Raji (cell line): Measurements from ENCODE around the gene MRGPRX4.

ENCODE experiments used
- POLR2A ChIP-seq: IDR thresholded peaks from 2 replicates; pipeline ENCODE4 v1.6.1; 2011; ENCODE audit warnings: low read depth, low read length, control low read depth; ENCODE audit not compliant: insufficient read depth

The MRGPRX4 gene

GRCh38 chr11:18172666-18173065 is at the start of gene MRGPRX4:
MRGPRX4 (plus strand) TSS chr11:18172837; CDS start chr11:18173257, 420 bp downstream.
- TF ChIP-seq POLR2A: no peak

GRCh38 chr11:18132341-18132740 is 40.3 kb upstream of the MRGPRX4 start, which contains the start of gene MRGPRX3:
MRGPRX3 (plus strand) TSS chr11:18132571; CDS start chr11:18137203, 4,632 bp downstream.
- TF ChIP-seq POLR2A: no peak

GRCh38 chr11:18135308-18135707 is 37.3 kb upstream of the MRGPRX4 start:
- TF ChIP-seq POLR2A: no peak

- TF ChIP-seq POLR2A: no peak
Measured at GRCh38 chr11:18137186-18137800, 35.3 kb upstream of the MRGPRX4 start.

GRCh38 chr11:18140145-18140544 is 32.5 kb upstream of the MRGPRX4 start:
- TF ChIP-seq POLR2A: no peak

- no peak for TF ChIP-seq POLR2A
Measured at GRCh38 chr11:18144243-18144642, 28.4 kb upstream of the MRGPRX4 start.

GRCh38 chr11:18145025-18145424 is 27.6 kb upstream of the MRGPRX4 start:
- TF ChIP-seq POLR2A: no peak

- TF ChIP-seq POLR2A: no peak
Measured at GRCh38 chr11:18145837-18146236, 26.8 kb upstream of the MRGPRX4 start.

- no peak for TF ChIP-seq POLR2A
Measured at GRCh38 chr11:18151581-18151980, 21.1 kb upstream of the MRGPRX4 start.

GRCh38 chr11:18168372-18168771 is 4.3 kb upstream of the MRGPRX4 start:
- TF ChIP-seq POLR2A: no peak

GRCh38 chr11:18171377-18172000 is 1.1 kb upstream of the MRGPRX4 start:
- no peak for TF ChIP-seq POLR2A

GRCh38 chr11:18173225-18173866 is 709 bp downstream of the MRGPRX4 start:
- TF ChIP-seq POLR2A: no peak

GRCh38 chr11:18188796-18189195 is 16.2 kb downstream of the MRGPRX4 start:
- no peak for TF ChIP-seq POLR2A

- TF ChIP-seq POLR2A: no peak
Measured at GRCh38 chr11:18191376-18191775, 18.7 kb downstream of the MRGPRX4 start.

GRCh38 chr11:18193010-18193409 is 20.4 kb downstream of the MRGPRX4 start:
- no peak for TF ChIP-seq POLR2A

GRCh38 chr11:18196532-18196931 is 23.9 kb downstream of the MRGPRX4 start:
- TF ChIP-seq POLR2A: no peak

- TF ChIP-seq POLR2A: no peak
Measured at GRCh38 chr11:18203723-18204122, 31.1 kb downstream of the MRGPRX4 start.

GRCh38 chr11:18204220-18204619 is 31.6 kb downstream of the MRGPRX4 start:
- no peak for TF ChIP-seq POLR2A
